ENCODE results near the gene PITPNM3. TPM values are rescaled to one million over a fixed set of nuclear protein-coding genes. Genes with fewer than 3 reads are reported as not detected.

The PITPNM3 gene
- total RNA-seq, 1 experiment from 2014 or later: 0.44 TPM

- DNase-seq (ENCODE audit: low read depth, low spot score) (no peak), ATAC-seq (no peak)
- peaks cover 6% of the 10 kb centered on the region for H3K27me3 ChIP-seq (ENCODE audit: control insufficient read depth, insufficient read depth, low read length)
- ChIA-PET CTCF (no interaction called here), POLR2A (no interaction called here)
- in situ Hi-C loops (cut with HindIII; ENCODE audit: low pct_unique_long_range_greater_than_20kb, low sequenced_read_pairs): no loop called here
- H3K4me1 ChIP-seq (ENCODE audit: control insufficient read depth, insufficient read depth, low read length): no peaks in the 10 kb centered on the region; the same call in 1 of the 2 replicates
- no peak overlapping the region for H3K27ac ChIP-seq (ENCODE audit: low read length)
- TF ChIP-seq SIN3A (IDR thresholded peaks at IDR 0.05; ENCODE audit: borderline replicate concordance, insufficient read depth, low read depth, low read length) (no peak), POLR2AphosphoS5 (IDR thresholded peaks at IDR 0.05; ENCODE audit: low read depth, low read length) (no peak), REST (IDR thresholded peaks at IDR 0.05; ENCODE audit: insufficient read depth in 1 of 2, low read depth in 2 of 2, low read length in 1 of 2) (no peak), TCF7L2 (IDR thresholded peaks at IDR 0.05; ENCODE audit: low read depth, low read length) (no peak), CTCF (IDR thresholded peaks at IDR 0.05) (no peak)
- no peaks in the 10 kb centered on the region for H3K9me3 ChIP-seq (ENCODE audit: control insufficient read depth, insufficient read depth, low read depth, low read length)
- intact Hi-C loops (cut with micrococcal nuclease; ENCODE audit: unreplicated experiment): no loop called here
- BruUV-seq (replicated peaks): no TSS peak
- H3K4me3 ChIP-seq (ENCODE audit: low read depth in 2 of 2, low read length in 2 of 2): peak overlapping the region in 1 of 2 experiments; percentile 20; a peak in 1 of 4 replicates
- no peaks in the 10 kb centered on the region for H3K36me3 ChIP-seq (ENCODE audit: control insufficient read depth, insufficient read depth, low read length)
Measured at GRCh38 chr17:6557040-6557438, 684 bp upstream of the PITPNM3 start.

GRCh38 chr17:6555331-6556120, 829 bp downstream of the PITPNM3 start:
- Histone ChIP-seq H3K27ac (ENCODE audit: low read length) (no peak overlapping the region), H3K4me1 (ENCODE audit: control insufficient read depth, insufficient read depth, low read length) (no peaks in the 10 kb centered on the region; the same call in 1 of the 2 replicates), H3K27me3 (ENCODE audit: control insufficient read depth, insufficient read depth, low read length) (peaks cover 6% of the 10 kb centered on the region), H3K9me3 (ENCODE audit: control insufficient read depth, insufficient read depth, low read depth, low read length) (no peaks in the 10 kb centered on the region), H3K36me3 (ENCODE audit: control insufficient read depth, insufficient read depth, low read length) (no peaks in the 10 kb centered on the region), H3K4me3 (ENCODE audit: low read depth in 2 of 2, low read length in 2 of 2) (peak overlapping the region; percentile 11 to 22; a peak in 3 of 4 replicates)
- TF ChIP-seq TCF7L2 (IDR thresholded peaks at IDR 0.05; ENCODE audit: low read depth, low read length) (no peak), REST (IDR thresholded peaks at IDR 0.05; ENCODE audit: insufficient read depth in 1 of 2, low read depth in 2 of 2, low read length in 1 of 2) (no peak), SIN3A (IDR thresholded peaks at IDR 0.05; ENCODE audit: borderline replicate concordance, insufficient read depth, low read depth, low read length) (no peak), POLR2AphosphoS5 (IDR thresholded peaks at IDR 0.05; ENCODE audit: low read depth, low read length) (no peak), CTCF (IDR thresholded peaks at IDR 0.05) (no peak)
- no TSS peak for BruUV-seq (replicated peaks)
- ATAC-seq (peak; percentile 70), DNase-seq (ENCODE audit: low read depth, low spot score) (no peak)
- ChIA-PET POLR2A (no interaction called here), CTCF (no interaction called here)
- intact Hi-C loops (cut with micrococcal nuclease; ENCODE audit: unreplicated experiment): no loop called here
- in situ Hi-C loops (cut with HindIII; ENCODE audit: low pct_unique_long_range_greater_than_20kb, low sequenced_read_pairs): no loop called here
